ENCODE data around the gene ZBED2.

GRCh38 chr3:111571907-111572460, 23.2 kb downstream of the ZBED2 start:
- TF ChIP-seq, protein P1, sequence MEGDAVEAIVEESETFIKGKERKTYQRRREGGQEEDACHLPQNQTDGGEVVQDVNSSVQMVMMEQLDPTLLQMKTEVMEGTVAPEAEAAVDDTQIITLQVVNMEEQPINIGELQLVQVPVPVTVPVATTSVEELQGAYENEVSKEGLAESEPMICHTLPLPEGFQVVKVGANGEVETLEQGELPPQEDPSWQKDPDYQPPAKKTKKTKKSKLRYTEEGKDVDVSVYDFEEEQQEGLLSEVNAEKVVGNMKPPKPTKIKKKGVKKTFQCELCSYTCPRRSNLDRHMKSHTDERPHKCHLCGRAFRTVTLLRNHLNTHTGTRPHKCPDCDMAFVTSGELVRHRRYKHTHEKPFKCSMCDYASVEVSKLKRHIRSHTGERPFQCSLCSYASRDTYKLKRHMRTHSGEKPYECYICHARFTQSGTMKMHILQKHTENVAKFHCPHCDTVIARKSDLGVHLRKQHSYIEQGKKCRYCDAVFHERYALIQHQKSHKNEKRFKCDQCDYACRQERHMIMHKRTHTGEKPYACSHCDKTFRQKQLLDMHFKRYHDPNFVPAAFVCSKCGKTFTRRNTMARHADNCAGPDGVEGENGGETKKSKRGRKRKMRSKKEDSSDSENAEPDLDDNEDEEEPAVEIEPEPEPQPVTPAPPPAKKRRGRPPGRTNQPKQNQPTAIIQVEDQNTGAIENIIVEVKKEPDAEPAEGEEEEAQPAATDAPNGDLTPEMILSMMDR (conservative IDR thresholded peaks at IDR 0.05 in 1 of 2, IDR thresholded peaks at IDR 0.05 in 1 of 2; ENCODE audit: low read depth in 1 of 2, low read length in 2 of 2) = no peak
- no peak for TF ChIP-seq EZH2 (IDR thresholded peaks at IDR 0.05; ENCODE audit: low read length, missing control alignments)
